GM20000 (cell line): ENCODE data around the gene FAM13A.

Source experiments
- DNase-seq: peaks from one replicate; pipeline ENCODE4 v3.0.0; 2012; ENCODE audit warnings: low spot score
- CTCF ChIP-seq: IDR thresholded peaks from 2 replicates; pipeline ENCODE4 v1.5.1; 2012; ENCODE audit warnings: mild to moderate bottlenecking, control low read depth; ENCODE audit errors: extremely low read depth, missing control alignments

The FAM13A gene

GRCh38 chr4:88730811-88731210, 326.2 kb downstream of the FAM13A start:
- no peak for TF ChIP-seq CTCF
- DNase-seq: no peak

- no peak for TF ChIP-seq CTCF
- DNase-seq: no peak
Measured at GRCh38 chr4:88729146-88729760, 327.7 kb downstream of the FAM13A start.

GRCh38 chr4:88728146-88728545, 328.8 kb downstream of the FAM13A start:
- TF ChIP-seq CTCF: no peak
- DNase-seq: no peak

GRCh38 chr4:88725986-88726385, 331.0 kb downstream of the FAM13A start:
- no peak for TF ChIP-seq CTCF
- no peak for DNase-seq

- TF ChIP-seq CTCF: no peak
- no peak for DNase-seq
Measured at GRCh38 chr4:88725143-88725542, 331.8 kb downstream of the FAM13A start.

- TF ChIP-seq CTCF: no peak
- DNase-seq: no peak
Measured at GRCh38 chr4:88724406-88724805, 332.6 kb downstream of the FAM13A start.

- no peak for TF ChIP-seq CTCF
- no peak for DNase-seq
Measured at GRCh38 chr4:88722828-88723227, 334.2 kb downstream of the FAM13A start.
